COLO829 (cell line): ENCODE data around the gene SOWAHC.
"Not testable (repeated sequence)": the region's sequence is repeated elsewhere in the genome, so short reads cannot be mapped to it uniquely, and the experiment has no call there.

Experiments
- DNase-seq: peaks from one replicate; pipeline ENCODE4 v3.0.0; 2012; ENCODE audit warnings: low spot score

Gene SOWAHC, protein sequence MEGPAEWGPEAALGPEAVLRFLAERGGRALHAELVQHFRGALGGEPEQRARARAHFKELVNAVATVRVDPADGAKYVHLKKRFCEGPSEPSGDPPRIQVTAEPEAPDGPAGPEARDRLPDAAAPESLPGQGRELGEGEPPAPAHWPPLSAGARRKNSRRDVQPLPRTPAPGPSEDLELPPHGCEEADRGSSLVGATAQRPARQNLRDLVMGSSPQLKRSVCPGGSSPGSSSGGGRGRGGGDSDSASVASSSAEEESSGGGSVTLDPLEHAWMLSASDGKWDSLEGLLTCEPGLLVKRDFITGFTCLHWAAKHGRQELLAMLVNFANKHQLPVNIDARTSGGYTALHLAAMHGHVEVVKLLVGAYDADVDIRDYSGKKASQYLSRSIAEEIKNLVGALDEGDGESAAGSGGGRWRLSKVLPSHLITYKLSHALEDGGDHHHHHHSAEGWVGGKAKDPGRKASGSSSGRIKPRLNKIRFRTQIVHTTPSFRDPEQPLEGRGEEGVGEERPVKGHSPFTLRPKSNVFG

DNA sequence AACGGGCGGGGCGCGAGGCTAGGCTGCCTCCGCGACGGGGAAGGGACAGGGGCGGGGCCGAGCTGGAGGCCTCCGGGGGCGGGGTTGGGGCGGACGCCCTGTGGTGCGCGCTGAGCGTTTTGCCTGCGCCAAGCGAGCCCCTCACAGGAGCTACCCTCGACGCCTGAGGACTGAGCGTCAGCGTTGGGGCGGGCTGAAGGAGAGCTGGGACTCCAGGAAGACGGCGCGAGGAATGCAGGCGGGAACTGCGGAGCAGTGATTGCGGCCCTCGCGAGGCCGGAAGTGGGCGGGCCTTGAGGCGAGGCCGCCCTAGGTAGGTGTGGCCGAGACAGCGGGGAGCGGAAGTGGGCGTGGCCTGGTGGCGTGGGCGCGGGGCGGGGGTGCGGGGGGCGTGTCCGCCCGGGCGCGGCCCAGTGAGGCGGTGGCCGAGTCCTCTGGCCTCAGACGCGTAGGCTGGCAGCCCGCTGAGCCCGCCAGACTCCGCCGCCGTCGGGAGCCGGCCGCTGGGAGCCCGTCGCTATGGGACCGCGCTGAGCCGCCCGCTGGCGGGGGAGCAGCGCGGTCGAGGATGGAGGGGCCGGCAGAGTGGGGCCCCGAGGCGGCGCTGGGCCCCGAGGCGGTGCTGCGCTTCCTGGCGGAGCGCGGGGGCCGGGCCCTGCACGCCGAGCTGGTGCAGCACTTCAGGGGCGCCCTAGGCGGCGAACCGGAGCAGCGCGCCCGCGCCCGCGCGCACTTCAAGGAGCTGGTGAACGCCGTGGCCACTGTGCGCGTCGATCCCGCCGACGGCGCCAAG is at the start of gene SOWAHC, which contains the start of gene SEPTIN10:
Gene SOWAHC, plus strand, starts transcription at position 443 of the 793 bp plus-strand sequence. Its CDS starts 126 bp downstream, at position 569.
Gene SEPTIN10, minus strand, starts transcription at position 45 of the 793 bp plus-strand sequence. CDS start 139 bp downstream, outside the sequence.
- DNase-seq: peak; percentile 82

DNA sequence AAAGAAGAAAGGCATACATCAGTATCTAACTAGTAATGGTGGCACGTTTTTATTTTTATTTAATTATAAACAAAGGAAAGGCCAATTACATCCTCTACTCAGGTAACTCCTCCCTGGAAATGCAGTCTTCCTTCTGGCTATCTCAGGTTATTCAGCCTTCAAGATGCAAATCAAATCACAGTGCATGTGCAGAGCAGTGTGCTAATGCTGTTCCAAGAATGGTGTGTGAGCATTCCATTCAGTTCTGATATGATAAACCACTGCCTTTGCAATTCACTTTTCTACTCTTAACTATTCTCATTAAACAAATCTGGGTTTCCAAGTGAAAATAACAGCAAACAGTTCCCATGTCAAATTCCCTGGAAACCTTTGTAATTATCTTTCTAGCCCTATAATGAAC is 38.8 kb upstream of the SOWAHC start:
- no peak for DNase-seq

DNA sequence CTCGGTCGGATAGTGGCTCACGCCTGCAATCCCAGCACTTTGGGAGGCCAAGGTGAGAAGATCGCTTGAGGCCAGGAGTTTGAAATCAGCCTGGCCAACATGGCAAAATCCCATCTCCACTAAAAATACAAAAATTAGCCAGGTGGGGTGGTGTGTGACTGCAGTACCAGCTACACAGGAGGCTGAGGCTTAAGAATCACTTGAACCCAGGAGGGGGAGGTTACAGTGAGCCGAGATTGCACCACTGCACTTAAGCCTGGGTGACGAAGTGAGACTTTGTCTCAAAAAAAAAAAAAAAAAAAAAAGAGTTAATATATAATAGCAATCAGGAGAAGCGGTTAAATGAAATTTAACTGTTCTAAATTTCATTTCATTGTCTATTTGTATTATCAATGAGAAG is 36.5 kb upstream of the SOWAHC start:
- DNase-seq: not testable (repeated sequence)

GRCh38 chr2:109582928-109583895 is 31.0 kb upstream of the SOWAHC start:
- no peak for DNase-seq

DNA sequence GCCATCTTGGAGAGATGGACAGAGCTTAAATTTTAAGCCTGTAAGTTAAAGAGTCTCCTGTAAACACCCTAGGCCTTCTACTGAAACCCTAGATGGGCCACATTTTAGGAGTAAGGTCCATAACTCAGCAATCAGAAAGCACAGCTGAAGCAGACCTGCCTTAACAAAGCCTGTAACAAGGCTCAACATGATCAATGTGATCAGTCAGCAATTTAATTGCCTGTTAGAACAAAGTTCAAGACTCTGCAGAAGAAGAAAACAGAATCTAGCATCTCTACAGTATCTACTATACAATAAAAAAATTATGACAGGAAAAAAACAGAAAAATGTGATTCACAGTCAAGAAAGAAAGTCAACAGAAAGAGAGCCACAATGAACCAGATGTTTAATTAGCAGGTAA is 27.5 kb upstream of the SOWAHC start:
- no peak for DNase-seq

DNA sequence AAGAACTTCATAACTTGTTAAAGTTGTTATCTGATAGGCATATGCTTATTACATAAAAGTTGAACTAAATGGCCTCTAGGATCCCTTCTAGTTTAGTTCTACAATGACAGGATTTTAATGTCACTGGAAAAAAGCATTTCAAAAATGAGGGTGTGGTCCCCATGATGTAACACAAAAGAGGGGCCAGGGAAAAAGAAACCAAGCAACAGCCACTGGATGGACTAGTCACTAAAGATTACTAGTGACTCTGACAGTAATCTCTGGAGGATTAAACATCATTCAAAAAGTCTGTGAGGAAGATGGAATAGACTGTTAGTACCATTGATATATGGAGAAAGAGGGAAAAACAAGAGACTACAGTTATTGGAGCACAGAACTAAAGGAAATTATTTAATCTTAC is 23.0 kb upstream of the SOWAHC start:
- DNase-seq: no peak

GRCh38 chr2:109592905-109593304 is 21.3 kb upstream of the SOWAHC start:
- no peak for DNase-seq

DNA sequence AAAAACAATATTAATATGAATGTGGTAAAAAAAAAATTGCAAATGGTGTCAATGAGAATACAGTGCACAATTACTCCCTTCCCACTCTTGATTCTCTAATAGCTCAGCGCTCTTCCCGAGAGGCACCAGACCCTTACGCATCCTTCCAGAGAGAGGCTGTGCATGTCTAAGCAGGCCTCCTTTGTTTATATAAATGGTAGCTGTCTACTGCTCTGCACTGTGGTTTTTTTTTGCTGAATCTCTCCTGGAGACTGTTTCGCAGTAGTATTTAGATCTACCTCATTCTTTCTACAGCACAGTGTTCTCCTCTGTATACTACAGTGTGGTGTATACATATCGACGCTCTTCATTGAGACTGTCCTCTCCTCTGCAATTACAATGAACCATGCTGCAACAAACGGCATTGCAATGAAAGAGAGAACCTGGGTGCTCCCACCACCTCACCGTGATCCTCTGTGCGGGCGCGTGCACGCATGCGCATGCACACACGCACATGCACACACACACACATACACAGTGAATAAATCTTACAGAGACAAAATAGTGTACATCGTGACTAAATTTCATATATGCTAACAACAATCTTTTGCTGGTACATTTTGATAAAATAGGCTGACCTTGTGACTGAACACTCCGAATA is 19.8 kb upstream of the SOWAHC start:
- DNase-seq: no peak

DNA sequence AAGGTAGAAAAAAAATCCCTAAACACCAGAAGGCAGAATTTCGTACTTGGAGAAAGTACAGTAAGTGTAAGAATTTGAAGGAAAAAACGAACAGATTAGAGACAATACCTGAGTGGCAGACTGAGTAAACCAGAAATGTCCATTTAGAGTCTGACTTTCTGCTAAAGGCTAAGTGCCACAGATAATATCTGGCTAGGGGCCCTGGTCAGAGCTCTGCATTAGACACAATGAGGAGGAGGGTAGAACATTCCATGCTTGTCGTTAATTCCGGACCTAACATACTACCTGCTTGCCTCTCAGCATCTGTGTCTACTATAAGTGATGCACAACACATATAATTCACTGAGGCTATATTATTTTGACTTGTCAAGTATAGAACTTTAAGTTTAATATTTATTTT is 18.5 kb upstream of the SOWAHC start:
- no peak for DNase-seq

- DNase-seq: peak; percentile 69
Observed at GRCh38 chr2:109597283-109597682, 16.9 kb upstream of the SOWAHC start.

GRCh38 chr2:109601783-109602182 is 12.4 kb upstream of the SOWAHC start:
- DNase-seq: no peak

GRCh38 chr2:109602617-109603188 is 11.5 kb upstream of the SOWAHC start:
- DNase-seq: no peak

- no peak for DNase-seq
Observed at GRCh38 chr2:109604597-109604996, 9.6 kb upstream of the SOWAHC start.

DNA sequence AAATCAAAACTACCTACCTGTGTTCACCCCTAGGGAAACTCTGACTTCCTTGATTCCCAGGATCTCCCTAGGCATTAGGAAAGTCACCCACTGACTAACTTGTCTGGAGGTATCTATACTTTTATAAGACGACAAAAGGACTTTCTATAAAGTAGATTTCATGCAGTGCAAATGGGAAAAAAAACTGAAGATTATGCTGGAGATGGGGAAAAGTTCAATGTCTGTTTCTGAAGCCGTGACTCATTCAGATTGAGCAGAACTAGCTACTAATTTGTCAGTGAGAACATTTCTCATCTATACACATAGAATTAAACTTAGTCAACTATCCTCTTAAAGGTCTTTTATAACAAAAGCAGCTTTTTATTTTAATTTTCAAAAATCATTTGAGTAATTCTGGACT is 6.4 kb upstream of the SOWAHC start:
- no peak for DNase-seq

- DNase-seq: no peak
Observed at GRCh38 chr2:109609352-109610024, 4.7 kb upstream of the SOWAHC start.

- no peak for DNase-seq
Observed at GRCh38 chr2:109611467-109612095, 2.6 kb upstream of the SOWAHC start.

- DNase-seq: no peak
Observed at GRCh38 chr2:109613081-109613921, 863 bp upstream of the SOWAHC start.

DNA sequence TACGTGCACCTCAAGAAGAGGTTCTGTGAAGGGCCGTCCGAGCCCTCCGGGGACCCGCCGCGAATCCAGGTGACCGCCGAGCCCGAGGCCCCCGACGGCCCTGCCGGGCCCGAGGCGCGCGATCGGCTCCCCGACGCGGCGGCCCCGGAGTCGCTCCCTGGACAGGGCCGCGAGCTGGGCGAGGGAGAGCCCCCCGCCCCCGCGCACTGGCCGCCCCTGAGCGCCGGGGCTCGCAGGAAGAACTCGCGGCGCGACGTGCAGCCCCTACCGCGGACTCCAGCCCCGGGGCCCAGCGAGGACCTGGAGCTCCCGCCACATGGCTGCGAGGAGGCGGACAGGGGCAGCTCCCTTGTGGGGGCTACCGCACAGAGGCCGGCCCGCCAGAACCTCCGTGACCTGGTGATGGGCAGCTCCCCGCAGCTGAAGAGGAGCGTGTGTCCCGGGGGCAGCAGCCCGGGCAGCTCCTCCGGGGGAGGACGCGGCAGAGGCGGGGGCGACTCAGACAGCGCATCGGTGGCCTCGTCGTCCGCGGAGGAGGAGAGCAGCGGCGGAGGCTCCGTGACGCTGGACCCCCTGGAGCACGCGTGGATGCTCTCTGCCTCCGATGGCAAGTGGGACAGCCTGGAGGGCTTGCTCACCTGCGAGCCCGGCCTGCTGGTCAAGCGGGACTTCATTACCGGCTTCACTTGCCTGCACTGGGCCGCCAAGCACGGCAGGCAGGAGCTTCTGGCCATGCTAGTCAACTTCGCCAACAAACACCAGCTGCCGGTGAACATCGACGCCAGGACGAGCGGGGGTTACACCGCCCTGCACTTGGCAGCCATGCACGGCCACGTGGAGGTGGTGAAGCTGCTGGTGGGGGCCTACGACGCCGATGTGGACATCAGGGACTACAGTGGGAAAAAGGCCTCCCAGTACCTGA is 812 bp downstream of the SOWAHC start:
- DNase-seq: no peak
